Breast epithelium (tissue), 4 donors: ENCODE results near the gene CAAP1. TPM values are rescaled to one million over a fixed set of nuclear protein-coding genes. Genes with fewer than 3 reads are reported as not detected.

ENCODE experiments used
- DNase-seq, 2 donors: peaks; one replicate each; pipeline ENCODE4 v3.0.0-alpha.2; 2019; ENCODE audit warnings: low spot score in 2 of 2
- H3K27ac ChIP-seq, 2 donors: fragments of 200-600 bp; sonication (generic) in 1 of 2; one replicate each; pipeline ENCODE4 v1.5.1; 2016 to 2019; ENCODE audit warnings: mild to moderate bottlenecking in 1 of 2
- H3K27me3 ChIP-seq, 2 donors: fragments of 200-600 bp; sonication (generic) in 1 of 2; one replicate each; pipeline versions ENCODE4 v1.5.1 to v1.6.0; 2017 to 2019; ENCODE audit warnings: control low read depth in 1 of 2, mild to moderate bottlenecking in 1 of 2
- H3K36me3 ChIP-seq: fragments of 200-600 bp; one replicate; pipeline ENCODE4 v1.5.1; 2019
- H3K4me1 ChIP-seq, 2 donors: fragments of 200-600 bp; sonication (generic); one replicate each; pipeline ENCODE4 v1.5.1; 2016 to 2019; ENCODE audit warnings: control low read depth in 1 of 2
- H3K4me3 ChIP-seq, 3 donors: fragments of 200-600 bp; sonication (generic); 1 replicate in 2 of 3; 2 replicates in 1 of 3; pipeline ENCODE4 v1.5.1; 2016 to 2019; ENCODE audit warnings: mild to moderate bottlenecking in 3 of 3, moderate library complexity in 2 of 3
- H3K9me3 ChIP-seq, 2 donors: fragments of 200-600 bp; sonication (generic) in 1 of 2; one replicate each; pipeline ENCODE4 v1.5.1; 2016 to 2019; ENCODE audit warnings: control low read depth in 1 of 2
- POLR2A ChIP-seq: fragments of 450-650 bp; IDR thresholded peaks from one replicate; pipeline ENCODE4 v1.6.1; 2016; ENCODE audit warnings: antibody characterized with exemption, mild to moderate bottlenecking, moderate library complexity
- POLR2AphosphoS5 ChIP-seq, 3 donors: sonication (generic); formaldehyde crosslinking; IDR thresholded peaks; one replicate each; pipeline ENCODE4 v1.6.1; 2017; ENCODE audit warnings: antibody characterized with exemption in 3 of 3
- intact Hi-C: fragments of 100-400 bp; cut with DNase I; formaldehyde crosslinking; loops from one replicate; pipeline ENCODE4 v1.15.1; 2023; ENCODE audit warnings: low total_unique reads
- total RNA-seq, 3 donors: library from RNA; depleted of rRNA; stranded (reverse); fragments of >200 nt; gene quantifications; one replicate each; pipeline ENCODE4 v1.1.0, GENCODE V29; 2016
- TF ChIP-seq, protein P1 (sequence below), 3 donors: fragments of 450-650 bp; IDR thresholded peaks; one replicate each; pipeline ENCODE4 v1.5.1; 2016 to 2017; ENCODE audit warnings: antibody characterized with exemption in 3 of 3, mild to moderate bottlenecking in 3 of 3, moderate library complexity in 3 of 3

CAAP1 gene
- total RNA-seq, 3 donors from 2014 or later = 12.3 to 26.8 (median 19.7) TPM

DNA sequence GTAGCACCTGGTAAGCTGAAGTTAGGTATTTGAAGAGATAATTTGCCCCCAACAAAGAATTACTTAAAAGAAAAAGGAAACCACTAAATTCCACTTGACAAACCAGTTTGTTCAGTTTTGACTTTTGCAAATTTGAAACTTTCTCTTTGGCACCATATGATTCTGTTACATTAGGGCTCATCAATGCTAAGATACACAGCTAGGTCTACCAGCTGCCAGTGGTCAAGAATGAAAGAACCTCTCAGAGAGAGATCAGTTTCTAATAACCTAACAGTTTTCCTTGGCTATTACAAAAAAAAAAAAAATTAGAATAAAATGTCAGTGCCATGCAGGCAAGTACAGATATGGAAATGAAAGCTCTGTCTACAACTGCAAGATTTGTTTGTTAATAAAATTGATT is 92.3 kb downstream of the CAAP1 start:
- no peaks in the 10 kb centered on the region for H3K27me3 ChIP-seq
- H3K27ac ChIP-seq = no peak overlapping the region
- no peaks in the 10 kb centered on the region for H3K36me3 ChIP-seq
- no peaks in the 10 kb centered on the region for H3K9me3 ChIP-seq
- intact Hi-C loops = no loop called here
- TF ChIP-seq POLR2A (no peak), POLR2AphosphoS5 (IDR thresholded peaks at IDR 0.05) (no peak)
- TF ChIP-seq, protein P1, sequence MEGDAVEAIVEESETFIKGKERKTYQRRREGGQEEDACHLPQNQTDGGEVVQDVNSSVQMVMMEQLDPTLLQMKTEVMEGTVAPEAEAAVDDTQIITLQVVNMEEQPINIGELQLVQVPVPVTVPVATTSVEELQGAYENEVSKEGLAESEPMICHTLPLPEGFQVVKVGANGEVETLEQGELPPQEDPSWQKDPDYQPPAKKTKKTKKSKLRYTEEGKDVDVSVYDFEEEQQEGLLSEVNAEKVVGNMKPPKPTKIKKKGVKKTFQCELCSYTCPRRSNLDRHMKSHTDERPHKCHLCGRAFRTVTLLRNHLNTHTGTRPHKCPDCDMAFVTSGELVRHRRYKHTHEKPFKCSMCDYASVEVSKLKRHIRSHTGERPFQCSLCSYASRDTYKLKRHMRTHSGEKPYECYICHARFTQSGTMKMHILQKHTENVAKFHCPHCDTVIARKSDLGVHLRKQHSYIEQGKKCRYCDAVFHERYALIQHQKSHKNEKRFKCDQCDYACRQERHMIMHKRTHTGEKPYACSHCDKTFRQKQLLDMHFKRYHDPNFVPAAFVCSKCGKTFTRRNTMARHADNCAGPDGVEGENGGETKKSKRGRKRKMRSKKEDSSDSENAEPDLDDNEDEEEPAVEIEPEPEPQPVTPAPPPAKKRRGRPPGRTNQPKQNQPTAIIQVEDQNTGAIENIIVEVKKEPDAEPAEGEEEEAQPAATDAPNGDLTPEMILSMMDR (IDR thresholded peaks at IDR 0.05) = no peak
- no peak overlapping the region for H3K4me3 ChIP-seq
- DNase-seq = no peak
- H3K4me1 ChIP-seq = no peaks in the 10 kb centered on the region

DNA sequence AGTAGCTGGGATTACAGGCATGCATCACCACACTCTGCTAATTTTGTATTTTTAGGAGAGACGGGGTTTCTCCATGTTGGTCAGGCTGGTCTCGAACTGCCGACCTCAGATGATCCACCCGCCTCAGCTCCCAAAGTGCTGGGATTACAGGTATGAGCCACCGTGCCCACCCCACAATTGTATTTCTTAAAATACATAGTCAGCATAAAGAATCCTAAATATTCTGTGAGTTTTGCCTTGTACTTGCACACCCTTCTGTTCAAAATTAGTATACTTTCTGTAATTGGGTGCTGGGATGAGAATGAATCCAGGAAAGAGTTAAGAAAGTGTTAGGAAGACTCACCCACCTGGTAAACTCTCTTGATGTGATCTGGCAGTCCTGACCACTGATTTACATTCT is 101.3 kb downstream of the CAAP1 start:
- no peak for DNase-seq
- H3K9me3 ChIP-seq = no peaks in the 10 kb centered on the region
- no peaks in the 10 kb centered on the region for H3K27me3 ChIP-seq
- no peak overlapping the region for H3K4me3 ChIP-seq
- TF ChIP-seq POLR2A (no peak), POLR2AphosphoS5 (IDR thresholded peaks at IDR 0.05) (no peak)
- TF ChIP-seq, protein P1 (IDR thresholded peaks at IDR 0.05) = no peak
- intact Hi-C loops = no loop called here
- no peak overlapping the region for H3K27ac ChIP-seq
- H3K36me3 ChIP-seq = no peaks in the 10 kb centered on the region
- no peaks in the 10 kb centered on the region for H3K4me1 ChIP-seq

Other genes with a start within 250 kb of the CAAP1 start
- 10 to 100 TPM; 26.2 to 27.4 (median 27.1) TPM for gene PLAA, start 54.4 kb upstream of the CAAP1 start, total RNA-seq
- 10 to 100 TPM; 13.0 to 34.1 (median 21.0) TPM for gene IFT74, start 63.6 kb upstream of the CAAP1 start, total RNA-seq
- gene LRRC19, start 112.9 kb upstream of the CAAP1 start, total RNA-seq = under 1 TPM in 1 of 3 donors, not detected in 2; 0.66 TPM
- 10 to 100 TPM in 2 of 3 donors, 1 to 10 TPM in 1; 5.9 to 15.2 (median 14.4) TPM for gene TEK, start 216.4 kb upstream of the CAAP1 start, total RNA-seq